Medulla oblongata (tissue), 1 donor: ENCODE measurements around the gene ABCA6.
"Not testable (repeated sequence)": the region's sequence is repeated elsewhere in the genome, so short reads cannot be mapped to it uniquely, and the experiment has no call there.

Experiments
- DNase-seq: peaks from one replicate; pipeline ENCODE4 v3.0.0-alpha.2; 2015; ENCODE audit errors: extremely low spot score

The ABCA6 gene

GRCh38 chr17:69071233-69071586 is 70.5 kb downstream of the ABCA6 start:
- not testable (repeated sequence) for DNase-seq

- not testable (repeated sequence) for DNase-seq
These were observed 71.1 kb downstream of the ABCA6 start for GRCh38 chr17:69070378-69071232.

- DNase-seq: no peak
These were observed 72.4 kb downstream of the ABCA6 start for GRCh38 chr17:69069226-69069750.

GRCh38 chr17:69067274-69068047 is 74.2 kb downstream of the ABCA6 start:
- peak; percentile 17 for DNase-seq

- no peak for DNase-seq
These were observed 75.2 kb downstream of the ABCA6 start for GRCh38 chr17:69066482-69066881.

- DNase-seq: no peak
These were observed 76.6 kb downstream of the ABCA6 start for GRCh38 chr17:69065113-69065512.

- no peak for DNase-seq
These were observed 77.2 kb downstream of the ABCA6 start for GRCh38 chr17:69064476-69064875.

GRCh38 chr17:69064001-69064400 is 77.7 kb downstream of the ABCA6 start:
- DNase-seq: no peak

- DNase-seq: no peak
These were observed 78.7 kb downstream of the ABCA6 start for GRCh38 chr17:69062860-69063581.

- no peak for DNase-seq
These were observed 79.8 kb downstream of the ABCA6 start for GRCh38 chr17:69061721-69062556.

- peak; percentile 35 for DNase-seq
These were observed 80.9 kb downstream of the ABCA6 start, which contains the start of gene ABCA9 for GRCh38 chr17:69060822-69061221. Gene ABCA9 (minus strand): TSS chr17:69060927. CDS start chr17:69051126, 9,801 bp downstream.

- no peak for DNase-seq
These were observed 82.1 kb downstream of the ABCA6 start for GRCh38 chr17:69059458-69060175.

GRCh38 chr17:69058165-69058564 is 83.5 kb downstream of the ABCA6 start:
- DNase-seq: no peak

- DNase-seq: no peak
These were observed 84.4 kb downstream of the ABCA6 start for GRCh38 chr17:69057280-69057679.

GRCh38 chr17:69056179-69056823 is 85.4 kb downstream of the ABCA6 start:
- no peak for DNase-seq

GRCh38 chr17:69055334-69055733 is 86.4 kb downstream of the ABCA6 start:
- no peak for DNase-seq

GRCh38 chr17:69050999-69051775 is 90.5 kb downstream of the ABCA6 start:
- DNase-seq: no peak

GRCh38 chr17:69048634-69049033 is 93.1 kb downstream of the ABCA6 start:
- no peak for DNase-seq
